IMR-90 (cell line): Measurements from ENCODE around the gene DDX54. TPM values are rescaled to one million over a fixed set of nuclear protein-coding genes. Genes with fewer than 3 reads are reported as not detected.

Source experiments
- ATAC-seq: fragments of 200-7000 bp; cut with Tn5 transposase; 2 replicates; pipeline ENCODE4 v1.9.1; 2020; ENCODE audit warnings: low read depth, mild to moderate bottlenecking, moderate library complexity
- BruUV-seq: library from RNA; stranded (reverse); fragments of 400-500 nt; replicated peaks from 2 replicates; lab custom pipeline; 2021; lab: Mats Ljungman, UMichigan
- CTCF ChIA-PET: fragments of 300-600 bp; formaldehyde crosslinking; extraction: SDS; loops from one replicate; lab custom pipeline; 2021; ENCODE audit warnings: antibody characterized with exemption; lab: Yijun Ruan, JAX
- POLR2A ChIA-PET: fragments of 300-600 bp; sonication (Branson Sonifier 250); formaldehyde crosslinking; loops from one replicate; lab custom pipeline; 2022; ENCODE audit warnings: antibody characterized with exemption; ENCODE audit not compliant: unreplicated experiment; lab: Charles Lee
- DNase-seq: peaks from one replicate; pipeline ENCODE4 v3.0.0; 2013
- H2AFZ ChIP-seq: replicated peaks from 2 replicates; pipeline ENCODE3; 2013; ENCODE audit warnings: low read length, mild to moderate bottlenecking; ENCODE audit not compliant: poor library complexity
- H2AK5ac ChIP-seq: 2 replicates; pipeline ENCODE4 v1.6.1; 2013; ENCODE audit warnings: low read depth, low read length, inconsistent platforms
- H2AK9ac ChIP-seq: replicated peaks from 2 replicates; pipeline ENCODE3; 2013; ENCODE audit warnings: mild to moderate bottlenecking, low read depth, low read length, moderate library complexity; ENCODE audit not compliant: poor library complexity
- H2BK120ac ChIP-seq: 2 replicates; pipeline ENCODE4 v1.6.1; 2013; ENCODE audit warnings: low read depth, low read length, inconsistent platforms
- H2BK15ac ChIP-seq: 3 replicates; pipeline ENCODE4 v1.6.1; 2013; ENCODE audit warnings: low read depth, low read length, inconsistent platforms
- H2BK20ac ChIP-seq: 2 replicates; pipeline ENCODE4 v1.6.1; 2013; ENCODE audit warnings: low read depth, mild to moderate bottlenecking, inconsistent platforms, low read length, moderate library complexity
- H2BK5ac ChIP-seq: 2 replicates; pipeline ENCODE4 v1.6.1; 2013; ENCODE audit warnings: mild to moderate bottlenecking, low read depth, low read length, inconsistent platforms; ENCODE audit not compliant: poor library complexity, severe bottlenecking
- H3K14ac ChIP-seq: replicated peaks from 2 replicates; pipeline ENCODE4 v1.6.1; 2013; ENCODE audit warnings: low read depth, low read length, inconsistent platforms
- H3K18ac ChIP-seq: 2 replicates; pipeline ENCODE4 v1.6.1; 2013; ENCODE audit warnings: low read depth, low read length, control low read depth
- H3K23ac ChIP-seq: 2 replicates; pipeline ENCODE4 v1.6.1; 2013; ENCODE audit warnings: low read depth, low read length, inconsistent platforms
- H3K27ac ChIP-seq: 2 replicates; pipeline ENCODE4 v1.5.1; 2013; ENCODE audit warnings: mild to moderate bottlenecking, control low read depth, low read length; ENCODE audit not compliant: insufficient read depth
- H3K27me3 ChIP-seq: 2 replicates; pipeline ENCODE4 v1.6.1; 2013; ENCODE audit warnings: low read length; ENCODE audit not compliant: control insufficient read depth, insufficient read depth
- H3K36me3 ChIP-seq: 2 replicates; pipeline ENCODE4 v1.6.1; 2013; ENCODE audit warnings: low read length, mixed read lengths; ENCODE audit not compliant: control insufficient read depth, insufficient read depth
- H3K4ac ChIP-seq: 2 replicates; pipeline ENCODE4 v1.6.1; 2013; ENCODE audit warnings: low read depth, low read length, inconsistent platforms
- H3K4me1 ChIP-seq: 2 replicates; pipeline ENCODE4 v1.6.1; 2013; ENCODE audit warnings: low read length, mixed read lengths; ENCODE audit not compliant: control insufficient read depth, insufficient read depth
- H3K4me2 ChIP-seq: 2 replicates; pipeline ENCODE4 v1.6.1; 2013; ENCODE audit warnings: low read depth, mild to moderate bottlenecking, control low read depth, low read length, moderate library complexity
- H3K4me3 ChIP-seq: 2 replicates; pipeline ENCODE4 v1.5.1; 2013; ENCODE audit warnings: low read depth, mild to moderate bottlenecking, control low read depth, low read length, moderate library complexity; ENCODE audit not compliant: insufficient read depth
- H3K56ac ChIP-seq: 2 replicates; pipeline ENCODE4 v1.6.1; 2013; ENCODE audit warnings: low read length, inconsistent platforms; ENCODE audit not compliant: insufficient read depth; ENCODE audit errors: extremely low read depth
- H3K79me1 ChIP-seq, 2 experiments: 2 replicates each; pipeline ENCODE4 v1.6.1; 2013; ENCODE audit warnings: low read length in 2 of 2, inconsistent platforms in 1 of 2, low read depth in 1 of 2
- H3K9ac ChIP-seq: 2 replicates; pipeline ENCODE4 v1.6.1; 2013; ENCODE audit warnings: low read depth, low read length, control low read depth
- H3K9me1 ChIP-seq: 2 replicates; pipeline ENCODE4 v1.6.1; 2013; ENCODE audit warnings: low read length, inconsistent platforms; ENCODE audit not compliant: insufficient read depth
- H3K9me3 ChIP-seq: 2 replicates; pipeline ENCODE4 v1.6.1; 2013; ENCODE audit warnings: low read length; ENCODE audit not compliant: control insufficient read depth, insufficient read depth
- H4K20me1 ChIP-seq: 2 replicates; pipeline ENCODE4 v1.6.1; 2013; ENCODE audit warnings: low read length, inconsistent platforms; ENCODE audit not compliant: insufficient read depth
- H4K5ac ChIP-seq: 2 replicates; pipeline ENCODE4 v1.6.1; 2013; ENCODE audit warnings: mild to moderate bottlenecking, low read depth, low read length, control low read depth
- H4K8ac ChIP-seq, 2 experiments: 2 replicates each; pipeline ENCODE4 v1.6.1; 2013; ENCODE audit warnings: low read depth in 2 of 2, low read length in 2 of 2, control low read depth in 1 of 2, inconsistent platforms in 1 of 2
- H4K91ac ChIP-seq: 2 replicates; pipeline ENCODE4 v1.6.1; 2013; ENCODE audit warnings: low read depth, low read length, inconsistent platforms; ENCODE audit not compliant: insufficient read depth
- BHLHE40 ChIP-seq: fragments of 150-350 bp; IDR thresholded peaks from 2 replicates; pipeline ENCODE4 v1.6.1; 2016; ENCODE audit warnings: mild to moderate bottlenecking, low read depth, low read length
- FOS ChIP-seq: fragments of 150-350 bp; IDR thresholded peaks from 2 replicates; pipeline ENCODE4 v1.6.1; 2016; ENCODE audit warnings: low read depth, low read length
- NFE2L2 ChIP-seq: fragments of 150-350 bp; IDR thresholded peaks from 2 replicates; pipeline ENCODE4 v1.6.1; 2016; ENCODE audit warnings: low read depth, mild to moderate bottlenecking, low read length
- POLR2A ChIP-seq: IDR thresholded peaks from 2 replicates; pipeline ENCODE4 v1.6.1; 2012; ENCODE audit warnings: mild to moderate bottlenecking, low read depth, low read length
- RAD21 ChIP-seq: IDR thresholded peaks from 2 replicates; pipeline ENCODE4 v1.6.1; 2012; ENCODE audit warnings: low read length, improper control_type of control experiment
- WGBS, 2 experiments: methylation state at CpG; one replicate each; pipeline versions ENCODE4 v1.1.5 to v1.1.7; 2013; ENCODE audit warnings: missing lambda C conversion rate in 2 of 2; ENCODE audit not compliant: insufficient read length in 1 of 2; ENCODE audit errors: extremely low coverage in 2 of 2; 5-methylcytosine and 5-hydroxymethylcytosine counted together
- dilution Hi-C: fragments of 300-500 bp; cut with HindIII; formaldehyde crosslinking; loops from one replicate; pipeline ENCODE4 v1.14.3; 2018; ENCODE audit warnings: low sequenced_read_pairs; ENCODE audit not compliant: unreplicated experiment
- in situ Hi-C: fragments of 300-500 bp; cut with MboI; formaldehyde crosslinking; loops from 3 replicates; pipeline ENCODE4 v1.14.3; 2019; ENCODE audit warnings: low sequenced_read_pairs, inconsistent platforms, mixed read lengths
- intact Hi-C: fragments of 100-400 bp; cut with micrococcal nuclease; formaldehyde crosslinking; loops from 2 replicates; pipeline ENCODE4 v1.10.0; 2022
- polyA plus RNA-seq, 3 experiments: library from polyadenylated mRNA; depleted of rRNA; stranded (reverse); fragments of >200 nt; gene quantifications; 2 replicates each; pipeline ENCODE4 v1.2.3, GENCODE V29; 2012; ENCODE audit warnings: low replicate concordance in 1 of 3
- total RNA-seq: library from RNA; depleted of rRNA; stranded (reverse); fragments of >200 nt; gene quantifications from 2 replicates; pipeline ENCODE4 v1.2.3, GENCODE V29; 2012
- TF ChIP-seq, protein P1 (sequence below): fragments of 150-350 bp; IDR thresholded peaks from 2 replicates; pipeline ENCODE4 v1.6.1; 2016; ENCODE audit warnings: low read depth, mild to moderate bottlenecking, low read length, moderate library complexity, borderline replicate concordance

DDX54 gene
- total and polyA plus RNA-seq, 2 of the 4 experiments (the other 2 are of a cell fraction): 23.8 to 47.5 TPM

- H2BK120ac ChIP-seq: no peak overlapping the region
- TF ChIP-seq POLR2A (no peak), FOS (no peak), RAD21 (no peak), NFE2L2 (no peak), BHLHE40 (no peak)
- TF ChIP-seq, protein P1, sequence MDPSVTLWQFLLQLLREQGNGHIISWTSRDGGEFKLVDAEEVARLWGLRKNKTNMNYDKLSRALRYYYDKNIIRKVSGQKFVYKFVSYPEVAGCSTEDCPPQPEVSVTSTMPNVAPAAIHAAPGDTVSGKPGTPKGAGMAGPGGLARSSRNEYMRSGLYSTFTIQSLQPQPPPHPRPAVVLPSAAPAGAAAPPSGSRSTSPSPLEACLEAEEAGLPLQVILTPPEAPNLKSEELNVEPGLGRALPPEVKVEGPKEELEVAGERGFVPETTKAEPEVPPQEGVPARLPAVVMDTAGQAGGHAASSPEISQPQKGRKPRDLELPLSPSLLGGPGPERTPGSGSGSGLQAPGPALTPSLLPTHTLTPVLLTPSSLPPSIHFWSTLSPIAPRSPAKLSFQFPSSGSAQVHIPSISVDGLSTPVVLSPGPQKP: no peak
- peak overlapping the region; percentile 48; the same call in 1 of the 2 replicates for H3K4ac ChIP-seq
- no peaks in the 10 kb centered on the region for H3K9me3 ChIP-seq
- H2BK5ac ChIP-seq: no peak overlapping the region
- no peak overlapping the region for H3K56ac ChIP-seq
- peak overlapping the region; percentile 29; the same call in 1 of the 2 replicates for H3K23ac ChIP-seq
- no peaks in the 10 kb centered on the region for H3K36me3 ChIP-seq
- H3K4me2 ChIP-seq: no peak overlapping the region
- no peak overlapping the region for H3K4me3 ChIP-seq
- no CpG with 5 or more reads among the region's 2 CpGs for WGBS, 2 experiments
- no peak overlapping the region for H2AK9ac ChIP-seq
- in situ Hi-C loops (no loop called here), intact Hi-C loops (no loop called here), dilution Hi-C loops (no loop called here)
- no peaks in the 10 kb centered on the region for H3K27me3 ChIP-seq
- DNase-seq (no peak), ATAC-seq (no peak)
- H3K18ac ChIP-seq: no peak overlapping the region; the same call in 1 of the 2 replicates
- no peak overlapping the region for H4K91ac ChIP-seq
- ChIA-PET CTCF (no interaction called here), POLR2A (no interaction called here)
- peaks cover 7% of the 10 kb centered on the region for H3K9me1 ChIP-seq
- H3K27ac ChIP-seq: no peak overlapping the region
- H2BK20ac ChIP-seq: peak overlapping the region; percentile 7; the same call in 1 of the 2 replicates
- no TSS peak for BruUV-seq
- no peak overlapping the region for H3K14ac ChIP-seq
- no peak overlapping the region for H3K9ac ChIP-seq
- H4K5ac ChIP-seq: no peak overlapping the region
- peaks cover 3% of the 10 kb centered on the region; the same call in 1 of the 2 replicates for H3K4me1 ChIP-seq
- H2AK5ac ChIP-seq: peak overlapping the region; percentile 90; the same call in 1 of the 2 replicates
- H2AFZ ChIP-seq: no peak overlapping the region
- H4K8ac ChIP-seq: no peak overlapping the region
- peaks cover 0 to 4% of the 10 kb centered on the region in 2 experiments; a peak in 1 of 4 replicates for H3K79me1 ChIP-seq
- H4K20me1 ChIP-seq: 0 out of 2 replicates have a peak, but pooled peaks cover 3% of the 10 kb centered on the region
- H2BK15ac ChIP-seq: peak overlapping the region; percentile 24; the same call in 1 of the 3 replicates
These were observed 30.7 kb upstream of the DDX54 start for GRCh38 chr12:113216027-113216426.
